Activated CD8-positive, alpha-beta memory T cell treated with anti-CD3 and anti-CD28 coated beads, Interleukin-2, amount 50 U/mL, for 1 hour (primary cell): ENCODE measurements around the gene CSN1S1.

Experiments used
- DNase-seq: peaks from one replicate; pipeline ENCODE4 v3.0.0-alpha.2; 2020; ENCODE audit errors: extremely low read depth

The CSN1S1 gene

DNA sequence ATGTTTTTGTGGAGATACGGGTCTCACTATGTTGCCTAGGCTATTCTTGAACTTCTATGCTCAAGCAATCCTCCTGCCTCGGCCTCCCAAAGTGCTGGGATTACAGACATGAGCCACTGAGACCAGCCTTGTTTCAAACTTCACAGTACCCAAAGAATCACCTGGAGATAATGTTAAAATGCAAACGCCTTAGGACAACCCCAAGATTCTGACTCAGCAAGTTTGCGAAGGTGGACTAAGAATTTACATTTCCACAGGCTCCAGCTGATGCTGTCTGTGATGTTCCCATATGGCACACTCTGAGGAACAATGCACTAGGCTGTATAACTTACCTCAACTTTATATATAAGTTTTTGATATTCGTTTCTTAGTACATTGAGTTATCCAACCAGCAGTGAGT, 63.9 kb downstream of the CSN1S1 start:
- DNase-seq, result no peak

DNA sequence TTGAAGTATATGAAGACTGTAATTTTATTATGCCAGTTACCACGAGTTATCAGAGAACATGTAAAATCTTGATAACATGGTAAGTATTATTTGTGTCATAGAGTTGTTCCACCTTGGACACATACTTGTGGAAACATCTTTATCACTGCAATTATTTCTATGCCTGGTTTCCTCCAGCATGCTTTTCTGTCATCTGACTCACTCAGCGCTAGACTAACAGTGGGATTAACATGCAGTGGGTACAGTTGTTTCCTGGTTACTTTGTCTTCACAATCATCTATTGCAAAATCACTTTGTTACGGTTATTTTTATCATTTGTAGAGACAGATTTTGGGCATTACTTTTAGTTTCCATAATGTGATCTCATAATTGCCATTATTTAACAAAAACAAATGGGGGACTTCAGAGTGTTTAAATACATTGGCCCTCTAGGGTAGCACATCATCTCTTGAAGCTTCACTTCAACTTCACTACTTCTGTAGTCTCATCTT, 64.7 kb downstream of the CSN1S1 start, which contains the start of gene STATH:
Gene STATH (plus strand): TSS at position 441 of the 491 bp plus-strand sequence. CDS start 2,472 bp downstream, outside the sequence.
- DNase-seq, result no peak
